HG03280 (cell line): ENCODE results near the gene DDX51.
"Not testable (repeated sequence)": the region's sequence is repeated elsewhere in the genome, so short reads cannot be mapped to it uniquely, and the experiment has no call there.

Experiments
- ATAC-seq: cut with Tn5 transposase; IDR thresholded peaks from one replicate; pipeline ENCODE4 v1.9.1; 2021; ENCODE audit warnings: mild to moderate bottlenecking, moderate library complexity; ENCODE audit not compliant: unreplicated experiment

Gene DDX51

GRCh38 chr12:132123970-132124765, 20.0 kb downstream of the DDX51 start:
- ATAC-seq: no peak

DNA sequence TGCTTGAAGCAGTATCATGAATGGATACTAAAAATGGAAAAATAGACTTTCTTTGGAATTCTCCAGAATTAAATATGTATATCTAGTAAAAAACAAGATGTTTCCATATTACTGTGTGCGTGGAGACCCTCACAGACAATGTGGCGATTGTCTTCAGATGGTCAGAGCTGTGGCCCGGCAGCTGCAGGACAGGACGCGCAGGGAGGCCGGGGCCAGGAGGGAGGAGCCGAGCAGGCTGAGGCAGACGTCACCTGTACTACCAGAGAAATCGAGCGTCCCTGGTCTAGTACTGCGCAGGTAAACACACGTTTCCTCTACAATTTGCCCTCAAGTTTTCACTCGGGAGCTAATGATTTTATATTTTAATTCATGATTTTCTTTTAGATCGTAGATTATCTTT, 22.8 kb downstream of the DDX51 start:
- no peak for ATAC-seq

DNA sequence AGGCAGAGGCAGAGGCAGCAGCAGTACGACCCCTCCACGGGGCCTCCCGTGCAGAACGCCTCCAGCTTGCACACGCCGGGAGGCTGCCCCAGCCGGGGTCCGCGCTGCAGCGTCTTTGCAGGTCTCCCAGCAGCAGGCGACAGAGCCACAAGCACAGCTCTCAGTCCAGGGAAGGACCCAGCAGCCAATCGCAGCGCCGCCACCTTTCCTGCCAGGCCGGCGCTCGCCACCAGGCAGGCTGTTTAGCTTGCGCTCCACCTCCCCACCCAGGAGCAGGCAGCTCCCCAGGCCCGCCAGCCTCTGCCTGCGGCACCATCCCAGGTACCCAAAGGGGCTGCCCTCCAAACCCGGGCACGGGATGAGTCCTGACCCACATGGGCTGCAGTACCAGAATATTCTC, 25.2 kb downstream of the DDX51 start:
- no peak for ATAC-seq

- ATAC-seq: no peak
Observed at GRCh38 chr12:132117558-132117875, 26.6 kb downstream of the DDX51 start.

DNA sequence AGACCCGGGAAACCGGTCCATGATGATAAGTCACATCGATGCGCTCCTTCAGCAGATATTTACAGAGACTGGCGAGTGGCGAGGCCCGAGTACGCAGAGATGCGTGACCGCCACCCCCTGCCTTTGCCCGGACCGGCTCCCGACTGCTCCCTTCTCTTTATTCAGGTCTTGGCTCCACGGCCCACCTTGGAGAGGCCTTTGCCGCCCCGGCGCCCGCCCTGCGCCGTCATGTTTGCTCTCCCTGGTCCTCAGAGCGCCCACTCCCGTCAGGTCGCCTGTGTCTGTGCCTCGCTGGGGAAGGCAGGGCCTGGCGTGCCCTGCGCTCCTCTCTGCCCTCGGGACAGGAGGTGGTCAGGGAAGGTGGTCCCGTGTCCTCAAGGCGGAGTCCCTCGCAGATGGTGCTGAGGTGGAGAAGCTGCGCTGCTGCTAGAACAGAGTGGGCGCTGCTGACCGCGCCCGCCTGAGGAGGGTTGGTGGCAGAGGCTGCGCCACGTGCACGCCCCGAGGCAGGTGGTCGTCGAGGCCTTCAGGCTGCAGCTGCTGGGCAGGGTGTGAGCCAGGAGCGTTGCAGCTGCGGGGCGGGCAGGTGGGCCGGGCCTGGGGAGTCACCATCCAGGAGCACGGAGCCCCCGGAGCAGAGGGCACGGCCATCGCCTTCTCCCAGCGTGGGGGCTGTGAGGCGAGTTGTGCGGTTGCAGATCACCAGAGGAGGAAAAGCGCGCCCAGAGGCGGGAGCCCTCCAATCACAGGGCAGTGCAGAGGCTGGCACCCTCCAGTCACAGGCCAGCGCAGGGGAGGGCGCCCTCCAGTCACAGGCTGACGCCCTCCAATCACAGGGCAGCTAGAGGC, 27.2 kb downstream of the DDX51 start:
- no peak for ATAC-seq

DNA sequence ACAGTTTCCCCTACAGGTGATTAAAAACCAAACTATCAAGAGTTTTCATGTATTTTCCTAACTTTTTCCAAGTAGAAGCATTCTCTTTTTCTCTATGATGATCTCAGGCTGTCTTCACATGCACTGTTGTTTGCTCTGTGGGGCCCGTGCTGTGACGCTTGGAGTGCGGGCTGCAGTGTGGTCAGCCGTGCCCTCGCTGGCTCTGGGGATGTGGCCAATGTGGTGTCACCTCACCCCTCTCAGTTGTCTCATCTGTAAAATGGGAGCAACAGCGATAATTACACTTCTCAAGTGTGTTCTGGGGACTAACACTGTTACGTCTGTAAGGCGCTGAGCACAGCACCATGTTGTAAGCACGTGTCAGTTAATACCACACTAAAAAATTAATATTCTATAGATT, 28.6 kb downstream of the DDX51 start:
- ATAC-seq: no peak

GRCh38 chr12:132114667-132115066, 29.5 kb downstream of the DDX51 start:
- ATAC-seq: no peak

DNA sequence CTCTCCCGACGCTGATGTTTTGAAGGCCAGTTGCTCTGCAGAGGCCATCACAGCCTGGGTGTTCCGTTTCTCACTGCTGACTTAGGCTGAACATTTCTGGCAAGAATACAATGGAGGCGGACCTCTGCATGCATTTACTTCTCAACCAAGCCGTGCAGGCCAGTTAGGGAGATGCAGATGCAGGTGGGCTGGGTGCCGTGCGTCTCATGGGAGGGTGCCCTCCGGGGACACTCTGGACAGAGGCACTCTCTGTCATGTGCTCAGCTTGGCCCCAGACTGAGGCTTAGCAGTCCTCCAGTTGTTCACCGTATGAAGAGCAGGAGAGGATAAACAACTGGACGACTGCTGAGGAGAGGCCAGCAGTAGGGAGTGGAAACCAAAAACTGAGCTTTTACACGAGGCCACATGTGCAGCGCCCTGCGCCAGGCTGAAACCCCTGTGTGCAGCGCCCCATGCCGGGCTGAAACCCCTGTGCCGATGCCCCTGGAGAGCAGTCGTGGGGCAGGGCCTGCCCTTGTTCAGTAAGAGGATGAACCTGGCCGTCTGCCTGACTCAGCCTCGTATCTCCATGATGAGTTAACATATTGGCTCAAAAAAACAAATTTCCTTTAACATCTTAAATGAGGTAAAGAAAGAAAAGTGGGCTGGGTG, 32.3 kb downstream of the DDX51 start:
- ATAC-seq: no peak

- no peak for ATAC-seq
Observed at GRCh38 chr12:132110677-132111076, 33.4 kb downstream of the DDX51 start.

GRCh38 chr12:132109741-132110140, 34.4 kb downstream of the DDX51 start:
- no peak for ATAC-seq

DNA sequence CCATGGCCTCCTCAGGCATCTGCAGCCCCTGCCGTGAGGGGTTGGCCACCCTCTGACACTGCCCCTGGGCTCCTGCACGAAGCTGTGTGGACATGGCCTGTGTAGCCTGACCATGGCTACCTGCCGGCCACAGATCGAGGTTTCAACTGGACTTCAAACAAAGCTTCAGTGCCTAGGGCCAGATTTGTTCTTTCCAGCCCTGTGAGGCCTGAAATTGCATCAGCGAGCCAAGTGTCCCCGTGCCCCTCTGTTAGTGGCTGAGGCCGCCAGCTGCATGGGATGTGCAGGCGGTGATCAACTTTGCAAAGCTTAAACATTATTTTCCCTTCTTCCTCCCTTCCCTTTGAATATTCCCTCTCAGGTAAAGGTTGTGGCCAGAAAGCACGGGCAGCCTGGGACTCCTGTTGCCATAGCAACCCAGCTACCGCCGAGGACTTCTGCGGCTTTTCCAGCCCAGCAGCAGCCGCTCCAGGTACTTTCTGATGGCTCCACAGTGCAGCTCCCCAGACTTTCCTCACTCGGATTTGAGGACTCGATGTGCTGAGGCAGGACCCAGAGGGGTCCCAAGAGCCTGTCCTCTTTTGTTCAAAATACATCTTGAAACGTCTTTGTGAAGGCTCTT, 35.8 kb downstream of the DDX51 start:
- no peak for ATAC-seq

GRCh38 chr12:132106921-132107320, 37.2 kb downstream of the DDX51 start:
- no peak for ATAC-seq

GRCh38 chr12:132105467-132105866, 38.7 kb downstream of the DDX51 start:
- no peak for ATAC-seq

DNA sequence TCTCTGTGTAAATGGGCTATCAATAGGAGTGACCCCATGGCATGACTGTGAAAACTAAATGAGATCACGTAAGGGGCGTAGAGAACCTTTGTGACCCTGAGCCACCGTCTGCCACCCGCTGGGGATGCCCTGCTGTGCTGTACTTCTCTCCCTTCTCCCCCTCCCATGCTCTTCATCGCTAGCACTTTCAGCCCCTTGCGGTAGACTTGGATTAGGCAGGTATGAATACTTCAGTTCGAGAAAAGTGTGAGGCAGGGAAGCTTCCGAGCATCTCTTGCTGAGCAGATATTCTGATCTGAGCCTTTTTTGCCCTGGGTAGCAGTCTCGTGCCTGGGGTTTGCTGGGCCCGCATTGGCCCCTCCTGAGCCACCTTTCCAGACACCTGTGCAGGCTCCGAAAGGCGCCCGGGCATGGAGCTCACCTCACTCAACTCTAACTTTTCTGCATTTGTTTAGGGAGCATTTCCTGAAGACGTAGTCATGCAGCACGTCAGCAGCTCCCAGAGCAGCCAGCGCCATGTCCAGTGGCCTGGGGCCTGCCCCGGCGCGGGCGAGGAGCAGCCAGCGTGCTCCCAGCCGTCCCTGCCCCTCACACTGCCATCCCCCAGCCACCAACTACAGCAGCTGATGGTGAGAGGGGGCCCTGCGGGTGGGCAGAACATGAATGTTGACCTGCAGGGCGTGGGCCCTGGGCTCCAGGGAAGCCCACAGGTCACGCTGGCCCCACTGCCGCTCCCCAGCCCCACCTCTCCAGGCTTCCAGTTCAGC, 40.4 kb downstream of the DDX51 start:
- no peak for ATAC-seq

- not testable (repeated sequence) for ATAC-seq
Observed at GRCh38 chr12:132103072-132103471, 41.0 kb downstream of the DDX51 start.

DNA sequence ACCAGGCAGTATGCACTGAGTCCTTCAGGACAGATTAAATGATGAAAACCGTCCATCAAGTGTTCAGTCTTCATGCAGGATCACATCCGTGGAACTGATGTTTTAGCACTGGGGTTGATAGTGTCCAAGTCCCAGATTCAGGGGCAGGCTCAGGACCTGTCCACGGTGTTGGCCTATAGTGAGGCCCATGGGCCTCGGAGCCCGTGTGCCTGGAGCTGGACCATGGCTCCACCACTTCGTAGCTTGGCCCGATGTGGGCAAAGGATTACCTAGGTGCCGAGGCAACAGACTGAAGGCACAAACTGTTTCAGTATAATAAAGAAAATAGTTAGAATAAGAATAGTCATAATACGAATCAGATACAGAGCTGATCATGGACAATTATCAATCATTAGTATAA, 41.8 kb downstream of the DDX51 start:
- ATAC-seq: no peak

- ATAC-seq: no peak
Observed at GRCh38 chr12:132100306-132101065, 43.6 kb downstream of the DDX51 start.

DNA sequence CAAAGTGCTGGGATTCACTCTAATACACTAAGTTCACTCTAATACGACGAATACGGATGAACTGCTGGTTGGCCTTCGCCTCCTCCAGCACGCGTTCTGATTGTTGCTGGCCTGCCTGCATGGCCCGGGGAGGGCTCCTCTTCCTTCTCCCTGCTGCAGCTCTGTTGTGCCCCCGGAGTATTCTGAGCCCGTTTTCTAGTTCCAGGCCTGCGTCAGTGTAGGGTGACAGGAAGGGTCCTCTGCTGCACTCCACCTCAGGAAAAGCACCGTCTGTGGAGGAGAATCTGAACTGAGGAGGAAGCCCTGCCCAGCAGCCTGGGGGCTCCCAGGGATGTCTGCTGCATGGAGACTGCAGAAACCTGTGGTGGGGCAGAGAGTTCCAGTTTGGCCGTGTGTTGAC, 44.4 kb downstream of the DDX51 start:
- ATAC-seq: no peak

DNA sequence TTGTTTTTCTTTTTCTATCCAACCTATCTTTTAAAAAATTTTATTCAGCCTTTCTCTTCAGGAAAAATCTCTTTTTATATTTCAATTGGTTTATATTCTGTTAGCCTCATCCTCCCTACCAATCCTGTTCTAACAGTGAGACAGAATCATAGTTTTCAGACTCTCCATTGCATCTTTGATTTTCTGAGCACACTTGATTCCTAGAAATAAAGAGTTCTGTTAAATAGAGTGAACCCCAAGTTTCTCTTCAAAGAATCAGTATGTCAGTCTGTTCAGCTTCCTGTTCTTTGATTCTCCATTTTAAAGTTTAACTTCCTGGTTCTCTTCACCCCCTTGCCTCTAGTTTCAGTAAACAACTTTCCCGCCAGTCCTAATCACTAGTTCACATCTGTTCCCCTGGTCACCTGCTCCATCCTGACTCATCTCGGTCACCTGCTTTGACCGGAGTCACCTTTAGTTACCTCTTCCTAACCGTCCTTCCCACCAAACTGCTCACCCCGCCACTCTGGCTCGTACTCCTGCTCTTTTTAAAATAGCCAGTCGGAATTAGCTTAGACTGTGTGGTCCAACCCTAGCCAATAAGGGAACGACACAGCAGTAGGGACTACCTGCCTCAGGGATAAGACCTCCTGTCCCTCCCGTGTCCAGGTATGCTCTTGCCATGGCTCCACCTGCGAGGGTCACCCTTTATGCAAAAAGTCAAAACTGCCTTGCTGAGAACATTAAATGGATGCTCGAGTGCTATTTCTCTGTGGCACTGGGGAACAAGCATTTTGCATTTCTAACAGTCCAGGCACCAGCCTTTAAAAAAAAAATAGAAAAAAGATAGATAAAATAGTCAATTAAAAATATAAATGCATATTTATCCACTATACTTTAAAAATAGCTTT, 48.4 kb downstream of the DDX51 start:
- ATAC-seq: no peak
